Neural cell (in vitro differentiated cells): Measurements from ENCODE around the gene SLC5A5. TPM values are rescaled to one million over a fixed set of nuclear protein-coding genes. Genes with fewer than 3 reads are reported as not detected.
"Not testable (repeated sequence)": the region's sequence is repeated elsewhere in the genome, so short reads cannot be mapped to it uniquely, and the experiment has no call there.

ENCODE experiments used
- H2AFZ ChIP-seq: fragments of 200-600, 300-800 bp; sonication (generic), shearing (Covaris generic); 2 replicates; pipeline ENCODE4 v1.6.0; 2014; ENCODE audit warnings: low read depth, mild to moderate bottlenecking, antibody characterized with exemption, low read length, moderate library complexity
- H3F3A ChIP-seq: fragments of 200-600 bp; shearing (Covaris generic); 2 replicates; pipeline ENCODE4 v1.6.1; 2016; ENCODE audit warnings: mild to moderate bottlenecking, moderate library complexity, mixed read lengths, antibody characterized with exemption, low read length; ENCODE audit not compliant: insufficient read depth, poor library complexity, severe bottlenecking
- H3K27ac ChIP-seq: fragments of 200-600, 300-800 bp; sonication (generic), shearing (Covaris generic); 2 replicates; pipeline ENCODE4 v1.5.1; 2014; ENCODE audit warnings: mild to moderate bottlenecking, low read length, moderate library complexity
- H3K27me3 ChIP-seq: fragments of 300-800, 200-600 bp; sonication (generic), shearing (Covaris generic); 2 replicates; pipeline ENCODE4 v1.6.0; 2014; ENCODE audit warnings: mild to moderate bottlenecking, low read depth, low read length, moderate library complexity; ENCODE audit not compliant: insufficient read depth
- H3K36me3 ChIP-seq: fragments of 300-800, 200-600 bp; sonication (generic), shearing (Covaris generic); 2 replicates; pipeline ENCODE4 v1.5.1; 2014; ENCODE audit warnings: mild to moderate bottlenecking, antibody characterized with exemption, low read length, moderate library complexity; ENCODE audit not compliant: insufficient read depth
- H3K4me2 ChIP-seq: fragments of 300-800, 200-600 bp; sonication (generic), shearing (Covaris generic); 2 replicates; pipeline ENCODE4 v1.6.0; 2014; ENCODE audit warnings: mild to moderate bottlenecking, low read length
- H3K4me3 ChIP-seq: fragments of 300-800, 200-600 bp; sonication (generic), shearing (Covaris generic); 2 replicates; pipeline ENCODE4 v1.5.1; 2014; ENCODE audit warnings: mild to moderate bottlenecking, low read length, moderate library complexity
- H3K79me2 ChIP-seq: fragments of 200-600 bp; shearing (Covaris generic); replicated peaks from 2 replicates; pipeline ENCODE4 v1.6.0; 2014; ENCODE audit warnings: mild to moderate bottlenecking, low read length, moderate library complexity; ENCODE audit not compliant: insufficient read depth
- H3K9ac ChIP-seq: fragments of 300-800, 200-600 bp; sonication (generic), shearing (Covaris generic); 2 replicates; pipeline ENCODE4 v1.6.1; 2016; ENCODE audit warnings: mild to moderate bottlenecking, low read length, mixed read lengths
- H3K9me2 ChIP-seq: fragments of 200-600 bp; shearing (Covaris generic); 2 replicates; pipeline ENCODE4 v1.6.1; 2016; ENCODE audit warnings: mild to moderate bottlenecking, low read length, mixed read lengths; ENCODE audit not compliant: insufficient read depth
- H3K9me3 ChIP-seq: fragments of 200-600, 300-800 bp; sonication (generic), shearing (Covaris generic); 2 replicates; pipeline ENCODE4 v1.6.1; 2016; ENCODE audit warnings: mild to moderate bottlenecking, mixed run types, low read length, moderate library complexity, mixed read lengths
- H4K20me1 ChIP-seq: fragments of 200-600 bp; shearing (Covaris generic); 2 replicates; pipeline ENCODE4 v1.6.1; 2016; ENCODE audit warnings: mild to moderate bottlenecking, mixed run types; ENCODE audit not compliant: insufficient read depth
- EP300 ChIP-seq: fragments of 450-650 bp; conservative IDR thresholded peaks from 2 replicates; pipeline ENCODE4 v1.6.1; 2014; ENCODE audit warnings: antibody characterized with exemption, mild to moderate bottlenecking, moderate library complexity; ENCODE audit not compliant: poor library complexity, severe bottlenecking
- MXI1 ChIP-seq: fragments of 450-650 bp; conservative IDR thresholded peaks from 2 replicates; pipeline ENCODE4 v1.6.1; 2014; ENCODE audit warnings: antibody characterized with exemption, mild to moderate bottlenecking; ENCODE audit not compliant: poor library complexity, severe bottlenecking
- POLR2AphosphoS5 ChIP-seq: IDR thresholded peaks from 2 replicates; pipeline ENCODE4 v1.6.1; 2012
- RAD21 ChIP-seq: fragments of 450-650 bp; conservative IDR thresholded peaks from 2 replicates; pipeline ENCODE4 v1.6.1; 2014; ENCODE audit warnings: antibody characterized with exemption, mild to moderate bottlenecking, moderate library complexity
- REST ChIP-seq: IDR thresholded peaks from 2 replicates; pipeline ENCODE4 v1.6.1; 2012; ENCODE audit warnings: borderline replicate concordance
- SMC3 ChIP-seq: fragments of 450-650 bp; conservative IDR thresholded peaks from 2 replicates; pipeline ENCODE4 v1.6.1; 2014; ENCODE audit warnings: antibody characterized with exemption, mild to moderate bottlenecking, moderate library complexity; ENCODE audit not compliant: poor library complexity
- TAF1 ChIP-seq: IDR thresholded peaks from 2 replicates; pipeline ENCODE4 v1.6.1; 2012; ENCODE audit warnings: low read depth
- polyA plus RNA-seq: library from polyadenylated mRNA; depleted of rRNA; stranded (reverse); fragments of >200 nt; gene quantifications from 2 replicates; pipeline ENCODE4 v1.2.3, GENCODE V29; 2014
- TF ChIP-seq, protein P1 (sequence below): fragments of 450-650 bp; IDR thresholded peaks from 2 replicates; pipeline ENCODE4 v1.5.1; 2014; ENCODE audit warnings: antibody characterized with exemption, mild to moderate bottlenecking, moderate library complexity; ENCODE audit not compliant: poor library complexity, severe bottlenecking

Gene SLC5A5
- polyA plus RNA-seq, 1 donor from 2014 or later, result not detected

DNA sequence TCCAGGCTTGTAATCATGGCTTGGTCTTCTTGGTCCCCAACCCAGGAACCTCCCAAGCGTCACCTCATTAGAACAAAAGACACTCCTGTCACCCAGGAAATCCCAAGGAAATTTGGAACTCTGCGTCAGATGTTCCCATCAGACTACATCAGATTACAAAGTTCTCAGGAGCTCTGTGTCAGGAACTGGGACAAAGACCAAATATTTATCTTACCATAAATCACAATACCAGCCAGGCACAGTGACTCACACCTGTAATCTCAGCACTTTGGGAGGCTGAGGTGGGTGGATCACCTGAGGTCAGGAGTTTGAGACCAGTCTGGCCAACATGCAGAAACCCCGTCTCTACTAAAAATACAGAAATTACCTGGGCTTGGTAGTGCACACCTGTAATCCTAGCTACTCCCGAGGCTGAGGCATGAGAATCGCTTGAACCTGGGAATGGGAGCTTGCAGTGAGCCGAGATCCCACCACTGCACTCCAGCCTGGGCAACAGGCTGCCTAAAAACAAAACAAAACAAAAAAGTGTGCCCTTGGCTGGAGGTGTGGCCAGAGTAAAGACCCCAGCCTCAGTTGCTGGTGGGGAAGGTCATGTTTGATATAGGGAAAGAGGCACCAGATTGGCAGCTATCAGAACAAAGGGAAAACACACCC, 44.3 kb downstream of the SLC5A5 start:
- Histone ChIP-seq H3K4me3 (no peak overlapping the region), H3F3A (no peaks in the 10 kb centered on the region), H3K9ac (no peak overlapping the region), H4K20me1 (no peaks in the 10 kb centered on the region), H3K4me2 (no peak overlapping the region), H3K36me3 (no peaks in the 10 kb centered on the region), H3K79me2 (no peaks in the 10 kb centered on the region), H3K27me3 (no peaks in the 10 kb centered on the region), H2AFZ (no peak overlapping the region), H3K27ac (no peak overlapping the region), H3K9me3 (no peaks in the 10 kb centered on the region), H3K9me2 (no peaks in the 10 kb centered on the region)
- TF ChIP-seq EP300 (no peak), POLR2AphosphoS5 (no peak), MXI1 (no peak), SMC3 (no peak), TAF1 (no peak), RAD21 (no peak), REST (no peak)
- TF ChIP-seq, protein P1, sequence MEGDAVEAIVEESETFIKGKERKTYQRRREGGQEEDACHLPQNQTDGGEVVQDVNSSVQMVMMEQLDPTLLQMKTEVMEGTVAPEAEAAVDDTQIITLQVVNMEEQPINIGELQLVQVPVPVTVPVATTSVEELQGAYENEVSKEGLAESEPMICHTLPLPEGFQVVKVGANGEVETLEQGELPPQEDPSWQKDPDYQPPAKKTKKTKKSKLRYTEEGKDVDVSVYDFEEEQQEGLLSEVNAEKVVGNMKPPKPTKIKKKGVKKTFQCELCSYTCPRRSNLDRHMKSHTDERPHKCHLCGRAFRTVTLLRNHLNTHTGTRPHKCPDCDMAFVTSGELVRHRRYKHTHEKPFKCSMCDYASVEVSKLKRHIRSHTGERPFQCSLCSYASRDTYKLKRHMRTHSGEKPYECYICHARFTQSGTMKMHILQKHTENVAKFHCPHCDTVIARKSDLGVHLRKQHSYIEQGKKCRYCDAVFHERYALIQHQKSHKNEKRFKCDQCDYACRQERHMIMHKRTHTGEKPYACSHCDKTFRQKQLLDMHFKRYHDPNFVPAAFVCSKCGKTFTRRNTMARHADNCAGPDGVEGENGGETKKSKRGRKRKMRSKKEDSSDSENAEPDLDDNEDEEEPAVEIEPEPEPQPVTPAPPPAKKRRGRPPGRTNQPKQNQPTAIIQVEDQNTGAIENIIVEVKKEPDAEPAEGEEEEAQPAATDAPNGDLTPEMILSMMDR, result no peak

GRCh38 chr19:17918151-17918550, 46.4 kb downstream of the SLC5A5 start:
- H4K20me1 ChIP-seq, H3K9me2 ChIP-seq, H2AFZ ChIP-seq, H3K9me3 ChIP-seq, H3K79me2 ChIP-seq, H3F3A ChIP-seq, H3K27ac ChIP-seq, H3K4me2 ChIP-seq, H3K9ac ChIP-seq, H3K27me3 ChIP-seq, H3K4me3 ChIP-seq, H3K36me3 ChIP-seq: not testable (repeated sequence)

GRCh38 chr19:17919122-17919521, 47.4 kb downstream of the SLC5A5 start:
- not testable (repeated sequence) for H3K27ac ChIP-seq, H3F3A ChIP-seq, H4K20me1 ChIP-seq, H3K9me3 ChIP-seq, H3K79me2 ChIP-seq, H3K9me2 ChIP-seq, H2AFZ ChIP-seq, H3K4me3 ChIP-seq, H3K4me2 ChIP-seq, H3K36me3 ChIP-seq, H3K27me3 ChIP-seq, H3K9ac ChIP-seq
